ENCODE results near the gene GPR4. TPM values are rescaled to one million over a fixed set of nuclear protein-coding genes. Genes with fewer than 3 reads are reported as not detected.
A peak's percentile ranks its signal among the peaks of the same experiment; 100 is the strongest.

GPR4 gene
- total RNA-seq, 1 experiment from 2014 or later: 3.1 TPM

DNA sequence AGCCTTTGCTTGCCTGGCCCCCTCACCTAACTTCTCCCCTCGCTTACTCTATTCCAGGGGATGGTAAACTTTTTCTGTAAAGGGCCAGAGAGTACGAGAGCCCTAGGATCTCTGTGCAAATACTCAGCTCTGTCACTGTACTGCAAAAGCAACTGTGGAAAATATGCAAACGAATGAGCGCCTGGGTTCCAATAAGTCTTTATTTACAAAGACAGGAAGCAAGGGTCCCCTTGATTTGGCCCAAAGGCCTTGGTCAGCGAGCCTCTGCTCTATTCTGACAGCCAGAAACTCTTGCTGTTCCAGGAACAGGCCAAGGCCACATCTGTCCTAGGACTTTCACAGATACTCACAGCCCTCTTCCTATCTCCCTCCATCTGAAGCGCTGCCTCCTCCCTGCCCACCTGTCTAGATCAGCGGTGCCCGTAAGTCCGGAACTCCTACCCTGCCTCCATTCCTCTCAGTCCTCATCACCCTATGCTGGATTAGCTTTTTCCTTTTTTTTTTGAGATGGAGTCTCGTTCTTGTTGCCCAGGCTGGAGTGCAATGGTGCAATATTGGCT is 54.7 kb downstream of the GPR4 start:
- POLR2A ChIA-PET (ENCODE audit: unreplicated experiment): no interaction called here
- no peaks in the 10 kb centered on the region for H4K20me1 ChIP-seq (ENCODE audit: low read length)
- H3K4me3 ChIP-seq (ENCODE audit: low read length): no peak overlapping the region
- H3K4me1 ChIP-seq (ENCODE audit: insufficient read depth, low read length): peaks cover 28% of the 10 kb centered on the region
- no peaks in the 10 kb centered on the region for H3K9me2 ChIP-seq (replicated peaks; ENCODE audit: low read length)
- peak overlapping the region; percentile 97 for H3K27ac ChIP-seq (ENCODE audit: low read length)
- DNase-seq (no peak), ATAC-seq (no peak)
- H3K9ac ChIP-seq (ENCODE audit: low read length): peak overlapping the region; percentile 86
- no peak for TF ChIP-seq EZH2 (IDR thresholded peaks at IDR 0.05; ENCODE audit: low read length, unreplicated experiment)
- TF ChIP-seq EZH2phosphoT487 (IDR thresholded peaks at IDR 0.05; ENCODE audit: borderline replicate concordance, low read length): no peak
- TF ChIP-seq CTCF (conservative IDR thresholded peaks at IDR 0.05; ENCODE audit: low read depth, low read length): no peak
- H3K36me3 ChIP-seq (ENCODE audit: low read depth, low read length): no peaks in the 10 kb centered on the region
- intact Hi-C loops (cut with micrococcal nuclease): no loop called here
- no TSS peak for BruUV-seq (replicated peaks)
- no peak overlapping the region for H2AFZ ChIP-seq (ENCODE audit: low read length)
- H3F3A ChIP-seq (ENCODE audit: low read length, unreplicated experiment): peaks cover 3% of the 10 kb centered on the region
- CTCF ChIA-PET: no interaction called here
- H3K9me3 ChIP-seq (ENCODE audit: low read length): no peaks in the 10 kb centered on the region
- no peak overlapping the region for H3K4me2 ChIP-seq (ENCODE audit: low read length)
- no peaks in the 10 kb centered on the region for H3K79me2 ChIP-seq (ENCODE audit: low read length)
- H3K27me3 ChIP-seq (ENCODE audit: low read length): no peaks in the 10 kb centered on the region

DNA sequence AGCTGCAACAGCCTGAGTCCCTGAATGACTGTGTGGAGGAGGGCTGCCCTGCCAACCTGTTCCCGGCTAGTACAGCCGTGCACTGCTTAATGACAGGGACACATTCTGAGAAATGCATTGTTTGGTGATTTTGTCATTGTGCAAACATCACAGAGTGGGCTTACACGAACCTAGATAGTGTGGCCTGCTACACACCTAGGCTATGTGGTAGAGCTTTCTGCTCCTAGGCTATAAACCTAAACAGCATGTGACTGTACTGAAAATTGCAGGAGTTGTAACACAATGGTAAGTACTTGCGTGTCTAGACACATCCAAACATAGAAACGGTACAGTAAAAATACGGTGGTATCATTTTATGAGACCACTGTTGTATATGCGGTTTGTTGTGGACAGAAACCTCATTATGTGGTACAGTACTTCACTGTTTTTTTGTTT is 59.8 kb downstream of the GPR4 start:
- peak; percentile 72 for DNase-seq
- peak overlapping the region; percentile 85 for H3K27ac ChIP-seq (ENCODE audit: low read length)
- no TSS peak for BruUV-seq (replicated peaks)
- no peaks in the 10 kb centered on the region for H3K36me3 ChIP-seq (ENCODE audit: low read depth, low read length)
- H3K9me2 ChIP-seq (replicated peaks; ENCODE audit: low read length): no peaks in the 10 kb centered on the region
- ChIA-PET POLR2A (ENCODE audit: unreplicated experiment) (no interaction called here), CTCF (no interaction called here)
- no peaks in the 10 kb centered on the region for H3K79me2 ChIP-seq (ENCODE audit: low read length)
- no peaks in the 10 kb centered on the region for H3K27me3 ChIP-seq (ENCODE audit: low read length)
- no peaks in the 10 kb centered on the region for H4K20me1 ChIP-seq (ENCODE audit: low read length)
- no peak overlapping the region for H2AFZ ChIP-seq (ENCODE audit: low read length)
- peak; percentile 98 for ATAC-seq
- peak overlapping the region; percentile 31; the same call in 1 of the 2 replicates for H3K4me2 ChIP-seq (ENCODE audit: low read length)
- TF ChIP-seq EZH2 (IDR thresholded peaks at IDR 0.05; ENCODE audit: low read length, unreplicated experiment): no peak
- no peak for TF ChIP-seq CTCF (conservative IDR thresholded peaks at IDR 0.05; ENCODE audit: low read depth, low read length)
- no peak for TF ChIP-seq EZH2phosphoT487 (IDR thresholded peaks at IDR 0.05; ENCODE audit: borderline replicate concordance, low read length)
- no peak overlapping the region for H3K4me3 ChIP-seq (ENCODE audit: low read length)
- H3K9ac ChIP-seq (ENCODE audit: low read length): peak overlapping the region; percentile 17; the same call in 1 of the 2 replicates
- H3K4me1 ChIP-seq (ENCODE audit: insufficient read depth, low read length): peaks cover 18% of the 10 kb centered on the region
- intact Hi-C loops (cut with micrococcal nuclease): no loop called here
- no peaks in the 10 kb centered on the region for H3K9me3 ChIP-seq (ENCODE audit: low read length)
- peaks cover 3% of the 10 kb centered on the region for H3F3A ChIP-seq (ENCODE audit: low read length, unreplicated experiment)

Small RNA genes lying within 50 kb of the gene (microRNA-seq; reads per million reads assigned to microRNA genes)
- 313 reads per million, percentile 76 among the genes with 10 or more reads in this experiment for gene MIR330 (ENCODE audit: unreplicated experiment)

Other genes starting within 250 kb of the GPR4 start
- 48.0 and 57.5 TPM in 2 replicates for gene ERCC2, start 231.6 kb downstream of the GPR4 start, total RNA-seq (2014; rRNA removed)
- 28.6 and 36.4 TPM in 2 replicates for gene PPP1R13L, start 197.1 kb downstream of the GPR4 start, total RNA-seq (2014; rRNA removed)
- 25.9 and 43.0 TPM in 2 replicates for gene POLR1G, start 195.6 kb downstream of the GPR4 start, total RNA-seq (2014; rRNA removed)
- 56.2 and 57.3 TPM in 2 replicates for gene ERCC1, start 178.3 kb downstream of the GPR4 start, total RNA-seq (2014; rRNA removed)
- gene FOSB, start 134.2 kb downstream of the GPR4 start, total RNA-seq (2014; rRNA removed): 35.8 and 60.5 TPM in 2 replicates
- gene RTN2, start 105.2 kb downstream of the GPR4 start, total RNA-seq (2014; rRNA removed): 9.5 and 12.9 TPM in 2 replicates
- gene PPM1N, start 103.8 kb downstream of the GPR4 start, total RNA-seq (2014; rRNA removed): 2.5 and 4.7 TPM in 2 replicates
- 120 and 158 TPM in 2 replicates for gene VASP, start 94.7 kb downstream of the GPR4 start, total RNA-seq (2014; rRNA removed)
- 9.4 and 10.1 TPM in 2 replicates for gene OPA3, start 17.4 kb downstream of the GPR4 start, total RNA-seq (2014; rRNA removed)
- gene EML2, start 37.2 kb upstream of the GPR4 start, total RNA-seq (2014; rRNA removed): 28.9 and 37.8 TPM in 2 replicates
- 1.9 and 4.8 TPM in 2 replicates for gene GIPR, start 66.0 kb upstream of the GPR4 start, total RNA-seq (2014; rRNA removed)
- 554 and 631 TPM in 2 replicates for gene SNRPD2, start 89.7 kb upstream of the GPR4 start, total RNA-seq (2014; rRNA removed)
- 9.8 and 13.4 TPM in 2 replicates for gene QPCTL, start 90.5 kb upstream of the GPR4 start, total RNA-seq (2014; rRNA removed)
- 12.8 and 16.1 TPM in 2 replicates for gene FBXO46, start 128.7 kb upstream of the GPR4 start, total RNA-seq (2014; rRNA removed)
- not detected in 2 replicates for gene MEIOSIN, start 131.2 kb upstream of the GPR4 start, total RNA-seq (2014; rRNA removed)
- gene SIX5, start 167.0 kb upstream of the GPR4 start, total RNA-seq (2014; rRNA removed): 9.3 and 13.6 TPM in 2 replicates
- gene DMPK, start 180.3 kb upstream of the GPR4 start, total RNA-seq (2014; rRNA removed): 18.3 and 18.9 TPM in 2 replicates
- gene DMWD, start 190.6 kb upstream of the GPR4 start, total RNA-seq (2014; rRNA removed): 34.9 and 50.3 TPM in 2 replicates
- gene RSPH6A, start 213.1 kb upstream of the GPR4 start, total RNA-seq (2014; rRNA removed): 0.12 TPM in 1 of 2 replicates, not detected in the other